Subcutaneous adipose tissue (tissue), 4 donors: ENCODE data around the gene ADCY5. TPM values are rescaled to one million over a fixed set of nuclear protein-coding genes. Genes with fewer than 3 reads are reported as not detected.

Source experiments
- total RNA-seq, 4 donors: library from RNA; depleted of rRNA; stranded (reverse); fragments of >200 nt; gene quantifications; one replicate each; pipeline ENCODE4 v1.1.0, GENCODE V29; 2016
- TF ChIP-seq, protein P1 (sequence below): fragments of 450-650 bp; IDR thresholded peaks from one replicate; pipeline ENCODE4 v1.5.1; 2016; ENCODE audit warnings: low read depth, mild to moderate bottlenecking, control low read depth, antibody characterized with exemption, moderate library complexity

ADCY5 gene
- total RNA-seq, 4 donors from 2014 or later = 16.1 to 52.2 (median 38.0) TPM

GRCh38 chr3:123292321-123293310, 156.3 kb downstream of the ADCY5 start:
- TF ChIP-seq, protein P1, sequence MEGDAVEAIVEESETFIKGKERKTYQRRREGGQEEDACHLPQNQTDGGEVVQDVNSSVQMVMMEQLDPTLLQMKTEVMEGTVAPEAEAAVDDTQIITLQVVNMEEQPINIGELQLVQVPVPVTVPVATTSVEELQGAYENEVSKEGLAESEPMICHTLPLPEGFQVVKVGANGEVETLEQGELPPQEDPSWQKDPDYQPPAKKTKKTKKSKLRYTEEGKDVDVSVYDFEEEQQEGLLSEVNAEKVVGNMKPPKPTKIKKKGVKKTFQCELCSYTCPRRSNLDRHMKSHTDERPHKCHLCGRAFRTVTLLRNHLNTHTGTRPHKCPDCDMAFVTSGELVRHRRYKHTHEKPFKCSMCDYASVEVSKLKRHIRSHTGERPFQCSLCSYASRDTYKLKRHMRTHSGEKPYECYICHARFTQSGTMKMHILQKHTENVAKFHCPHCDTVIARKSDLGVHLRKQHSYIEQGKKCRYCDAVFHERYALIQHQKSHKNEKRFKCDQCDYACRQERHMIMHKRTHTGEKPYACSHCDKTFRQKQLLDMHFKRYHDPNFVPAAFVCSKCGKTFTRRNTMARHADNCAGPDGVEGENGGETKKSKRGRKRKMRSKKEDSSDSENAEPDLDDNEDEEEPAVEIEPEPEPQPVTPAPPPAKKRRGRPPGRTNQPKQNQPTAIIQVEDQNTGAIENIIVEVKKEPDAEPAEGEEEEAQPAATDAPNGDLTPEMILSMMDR = no peak

- TF ChIP-seq, protein P1 = no peak
Measured at GRCh38 chr3:123291404-123291803, 157.5 kb downstream of the ADCY5 start.

DNA sequence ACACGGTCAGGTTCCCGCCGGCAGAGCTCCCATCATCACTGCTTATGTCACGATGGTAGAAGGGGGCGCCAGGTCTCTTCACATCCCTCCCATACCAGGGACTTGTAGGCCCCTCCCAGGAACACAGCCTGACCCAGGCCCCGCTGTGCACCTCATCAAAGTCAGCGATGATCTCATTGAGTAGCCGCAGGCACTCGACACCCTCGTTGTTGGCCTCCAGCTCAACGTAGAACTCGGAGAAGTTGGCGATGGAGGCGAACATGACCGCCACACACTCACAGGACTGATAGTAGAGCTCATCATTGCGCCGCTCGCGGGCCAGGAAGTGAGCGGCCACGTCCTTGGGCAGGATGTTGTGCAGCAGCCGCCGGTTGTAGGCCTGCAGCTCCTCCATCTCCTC, 157.9 kb downstream of the ADCY5 start:
- TF ChIP-seq, protein P1 = no peak

- TF ChIP-seq, protein P1 = no peak
Measured at GRCh38 chr3:123290107-123290930, 158.6 kb downstream of the ADCY5 start.

- TF ChIP-seq, protein P1 = no peak
Measured at GRCh38 chr3:123289391-123290106, 159.3 kb downstream of the ADCY5 start.

- TF ChIP-seq, protein P1 = no peak
Measured at GRCh38 chr3:123287962-123288302, 161.0 kb downstream of the ADCY5 start.
